ENCODE measurements around the gene CARMIL1. TPM values are rescaled to one million over a fixed set of nuclear protein-coding genes. Genes with fewer than 3 reads are reported as not detected.

CARMIL1 gene
- total RNA-seq, 4 donors from 2014 or later, result 11.8 to 23.2 (median 17.1) TPM

GRCh38 chr6:25257686-25258348, 21.4 kb upstream of the CARMIL1 start:
- Histone ChIP-seq H3K36me3 (no peaks in the 10 kb centered on the region), H3K9me3 (no peaks in the 10 kb centered on the region), H3K27me3 (no peaks in the 10 kb centered on the region), H3K4me3 (no peak overlapping the region), H3K27ac (no peak overlapping the region), H3K4me1 (no peaks in the 10 kb centered on the region)
- TF ChIP-seq POLR2A (IDR thresholded peaks at IDR 0.05), result no peak
- TF ChIP-seq CTCF (IDR thresholded peaks at IDR 0.05), result no peak
- intact Hi-C loops (cut with DNase I; ENCODE audit: low total_unique reads), result no loop called here
- no peak for DNase-seq

GRCh38 chr6:25259756-25260155, 19.4 kb upstream of the CARMIL1 start:
- DNase-seq, result no peak
- Histone ChIP-seq H3K36me3 (no peaks in the 10 kb centered on the region), H3K4me1 (no peaks in the 10 kb centered on the region), H3K4me3 (no peak overlapping the region), H3K27me3 (no peaks in the 10 kb centered on the region), H3K9me3 (no peaks in the 10 kb centered on the region), H3K27ac (no peak overlapping the region)
- TF ChIP-seq POLR2A (IDR thresholded peaks at IDR 0.05), result no peak
- no peak for TF ChIP-seq CTCF (IDR thresholded peaks at IDR 0.05)
- intact Hi-C loops (cut with DNase I; ENCODE audit: low total_unique reads), result no loop called here

- H3K4me1 ChIP-seq, result no peaks in the 10 kb centered on the region
- H3K4me3 ChIP-seq, result no peak overlapping the region
- H3K36me3 ChIP-seq, result no peaks in the 10 kb centered on the region
- H3K27me3 ChIP-seq, result no peaks in the 10 kb centered on the region
- H3K9me3 ChIP-seq, result no peaks in the 10 kb centered on the region
- no peak for DNase-seq
- no peak overlapping the region for H3K27ac ChIP-seq
- TF ChIP-seq POLR2A (IDR thresholded peaks at IDR 0.05) (no peak), CTCF (IDR thresholded peaks at IDR 0.05) (no peak)
- intact Hi-C loops (cut with DNase I; ENCODE audit: low total_unique reads), result no loop called here
Measured at GRCh38 chr6:25263657-25264056, 15.5 kb upstream of the CARMIL1 start.

- no peak overlapping the region for H3K4me3 ChIP-seq
- peak overlapping the region; percentile 29 to 39 for H3K27ac ChIP-seq
- intact Hi-C loops (cut with DNase I; ENCODE audit: low total_unique reads), result no loop called here
- H3K36me3 ChIP-seq, result no peaks in the 10 kb centered on the region
- H3K9me3 ChIP-seq, result no peaks in the 10 kb centered on the region
- no peaks in the 10 kb centered on the region for H3K4me1 ChIP-seq
- no peak for TF ChIP-seq CTCF (IDR thresholded peaks at IDR 0.05)
- no peak for TF ChIP-seq POLR2A (IDR thresholded peaks at IDR 0.05)
- no peaks in the 10 kb centered on the region for H3K27me3 ChIP-seq
- no peak for DNase-seq
Measured at GRCh38 chr6:25266456-25267100, 12.6 kb upstream of the CARMIL1 start.

- H3K27me3 ChIP-seq, result no peaks in the 10 kb centered on the region
- H3K9me3 ChIP-seq, result no peaks in the 10 kb centered on the region
- H3K4me1 ChIP-seq, result no peaks in the 10 kb centered on the region
- no peak overlapping the region for H3K4me3 ChIP-seq
- no peak for DNase-seq
- TF ChIP-seq CTCF (IDR thresholded peaks at IDR 0.05), result no peak
- no peak for TF ChIP-seq POLR2A (IDR thresholded peaks at IDR 0.05)
- intact Hi-C loops (cut with DNase I; ENCODE audit: low total_unique reads), result no loop called here
- H3K27ac ChIP-seq, result no peak overlapping the region
- H3K36me3 ChIP-seq, result no peaks in the 10 kb centered on the region
Measured at GRCh38 chr6:25267662-25268061, 11.5 kb upstream of the CARMIL1 start.
